ENCODE results near the gene DMD.

DNA sequence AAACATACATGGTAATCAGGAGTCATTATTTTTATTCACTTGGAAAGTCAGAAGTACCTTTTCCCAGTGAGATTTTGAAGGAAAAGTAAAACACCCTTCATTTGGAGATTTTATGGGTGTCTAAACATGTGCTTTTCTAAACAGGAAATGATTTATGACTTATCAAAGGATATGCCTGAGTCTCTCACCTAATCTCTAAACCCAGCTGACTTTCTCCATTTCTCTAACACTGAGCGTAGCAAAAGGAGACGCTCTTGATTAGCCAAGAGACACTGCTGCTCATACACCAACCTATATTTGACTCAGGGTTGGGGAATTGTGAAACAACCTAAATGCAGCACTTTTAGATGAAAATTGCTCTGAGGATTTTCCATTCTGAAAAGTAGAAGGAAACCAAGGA is 1671.0 kb downstream of the DMD start:
- TF ChIP-seq, protein P1, sequence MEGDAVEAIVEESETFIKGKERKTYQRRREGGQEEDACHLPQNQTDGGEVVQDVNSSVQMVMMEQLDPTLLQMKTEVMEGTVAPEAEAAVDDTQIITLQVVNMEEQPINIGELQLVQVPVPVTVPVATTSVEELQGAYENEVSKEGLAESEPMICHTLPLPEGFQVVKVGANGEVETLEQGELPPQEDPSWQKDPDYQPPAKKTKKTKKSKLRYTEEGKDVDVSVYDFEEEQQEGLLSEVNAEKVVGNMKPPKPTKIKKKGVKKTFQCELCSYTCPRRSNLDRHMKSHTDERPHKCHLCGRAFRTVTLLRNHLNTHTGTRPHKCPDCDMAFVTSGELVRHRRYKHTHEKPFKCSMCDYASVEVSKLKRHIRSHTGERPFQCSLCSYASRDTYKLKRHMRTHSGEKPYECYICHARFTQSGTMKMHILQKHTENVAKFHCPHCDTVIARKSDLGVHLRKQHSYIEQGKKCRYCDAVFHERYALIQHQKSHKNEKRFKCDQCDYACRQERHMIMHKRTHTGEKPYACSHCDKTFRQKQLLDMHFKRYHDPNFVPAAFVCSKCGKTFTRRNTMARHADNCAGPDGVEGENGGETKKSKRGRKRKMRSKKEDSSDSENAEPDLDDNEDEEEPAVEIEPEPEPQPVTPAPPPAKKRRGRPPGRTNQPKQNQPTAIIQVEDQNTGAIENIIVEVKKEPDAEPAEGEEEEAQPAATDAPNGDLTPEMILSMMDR (IDR thresholded peaks at IDR 0.05; ENCODE audit: poor library complexity, severe bottlenecking): no peak
- no peak for TF ChIP-seq EP300 (conservative IDR thresholded peaks at IDR 0.05; ENCODE audit: poor library complexity, severe bottlenecking)
